22Rv1 (cell line): Measurements from ENCODE around the gene SEMA7A.

Source experiments
- H3K27ac ChIP-seq: fragments of 450-650 bp; 2 replicates; pipeline ENCODE4 v1.5.1; 2017
- CTCF ChIP-seq: fragments of 450-650 bp; IDR thresholded peaks from 2 replicates; pipeline ENCODE4 v1.5.1; 2017; ENCODE audit warnings: mild to moderate bottlenecking
- ZFX ChIP-seq: fragments of 450-650 bp; IDR thresholded peaks from 2 replicates; pipeline ENCODE4 v1.6.1; 2017; ENCODE audit warnings: antibody characterized with exemption, borderline replicate concordance

SEMA7A gene

GRCh38 chr15:74445816-74446763 is 12.3 kb upstream of the SEMA7A start:
- no peak for TF ChIP-seq CTCF
- H3K27ac ChIP-seq = no peak overlapping the region

DNA sequence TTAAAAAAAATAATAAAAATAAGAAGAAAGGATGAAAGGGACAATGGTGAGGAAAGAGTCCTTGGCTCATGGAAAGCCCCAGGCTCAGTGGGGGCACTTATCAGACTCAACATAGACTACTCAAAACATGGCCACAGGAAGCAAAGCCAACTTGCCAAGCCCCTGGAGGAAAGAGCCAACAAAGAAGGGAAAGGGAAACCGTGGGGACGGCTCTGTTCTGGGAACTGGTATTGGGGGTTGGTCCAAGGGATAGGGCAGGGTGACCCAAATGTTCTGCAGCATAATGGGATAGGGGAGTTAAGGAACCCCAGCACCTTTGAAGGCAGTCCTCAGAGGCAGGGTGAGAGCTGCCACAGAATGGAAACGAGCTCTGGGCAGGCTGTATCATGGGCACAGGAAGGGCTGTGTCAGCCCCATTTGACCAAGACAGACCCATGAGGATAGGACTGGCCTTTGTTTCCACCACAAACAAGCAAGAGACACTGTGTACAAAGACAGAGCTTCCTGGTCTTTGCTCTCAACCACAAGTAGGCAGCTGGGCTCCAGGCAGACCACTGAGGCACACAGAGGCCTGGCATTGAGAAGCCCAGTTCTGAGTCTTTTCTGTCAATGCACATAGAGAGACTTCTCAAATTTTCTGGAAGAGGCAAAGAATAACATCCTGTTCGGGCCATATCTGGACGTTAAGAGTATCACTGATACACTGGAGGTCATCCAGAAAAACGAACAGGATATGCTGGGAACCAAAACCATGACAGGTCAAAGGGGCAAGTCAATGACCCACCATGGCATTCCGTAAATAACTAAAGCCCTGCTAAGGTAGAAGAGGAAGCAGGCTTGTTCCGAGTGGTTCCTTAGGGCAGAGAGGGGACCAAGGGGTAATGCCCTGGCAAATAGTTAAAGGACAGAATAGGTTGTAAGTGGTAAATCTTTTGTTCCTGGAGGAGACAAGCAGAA is 10.6 kb upstream of the SEMA7A start:
- TF ChIP-seq CTCF = no peak
- TF ChIP-seq ZFX = no peak
- no peak overlapping the region for H3K27ac ChIP-seq

GRCh38 chr15:74443100-74443909 is 9.5 kb upstream of the SEMA7A start:
- H3K27ac ChIP-seq = no peak overlapping the region
- TF ChIP-seq CTCF = no peak
- TF ChIP-seq ZFX = no peak

DNA sequence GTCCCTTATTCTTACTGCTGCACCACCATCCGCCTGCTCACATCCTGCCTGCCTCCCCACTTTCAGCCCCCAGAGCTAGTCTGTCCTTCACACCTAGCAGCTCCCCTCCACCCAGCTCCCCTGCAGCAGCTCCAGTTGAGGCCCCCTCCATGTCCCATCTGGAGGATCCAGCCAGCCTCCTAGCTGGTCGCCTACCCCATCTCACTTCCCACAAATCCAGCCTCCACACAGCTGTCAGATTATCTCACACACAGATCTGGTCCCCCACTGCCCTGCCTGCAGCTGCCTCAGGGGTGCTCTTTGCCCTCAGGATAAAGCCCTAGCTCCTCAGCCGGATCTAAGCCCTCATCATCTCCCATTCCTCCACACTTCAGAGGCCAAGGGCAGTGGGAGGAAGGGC is 8.8 kb upstream of the SEMA7A start:
- TF ChIP-seq ZFX (no peak), CTCF (no peak)
- H3K27ac ChIP-seq = no peak overlapping the region

- TF ChIP-seq CTCF (no peak), ZFX (no peak)
- H3K27ac ChIP-seq = no peak overlapping the region
Measured at GRCh38 chr15:74442063-74442462, 8.3 kb upstream of the SEMA7A start.

- TF ChIP-seq ZFX (no peak), CTCF (no peak)
Measured at GRCh38 chr15:74441248-74441941, 7.6 kb upstream of the SEMA7A start.

More at GRCh38 chr15:74441248-74441941, 7.6 kb upstream of the SEMA7A start:
- no peak overlapping the region for H3K27ac ChIP-seq
